Endothelial cell (in vitro differentiated cells): ENCODE results near the gene FBXL19. TPM values are rescaled to one million over a fixed set of nuclear protein-coding genes. Genes with fewer than 3 reads are reported as not detected.

Experiments
- DNase-seq: peaks from one replicate; pipeline ENCODE4 v3.0.0; 2021; ENCODE audit warnings: low spot score
- H3K27ac Mint-ChIP-seq: one replicate; pipeline ENCODE4 v1.8.0; 2021; ENCODE audit warnings: mixed read lengths, inconsistent platforms; ENCODE audit not compliant: unreplicated experiment
- H3K27me3 Mint-ChIP-seq: one replicate; pipeline ENCODE4 v1.8.0; 2021; ENCODE audit warnings: mild to moderate bottlenecking, moderate library complexity, mixed read lengths, inconsistent platforms; ENCODE audit not compliant: unreplicated experiment
- H3K36me3 Mint-ChIP-seq: one replicate; pipeline ENCODE4 v1.8.0; 2021; ENCODE audit warnings: mild to moderate bottlenecking, low read depth, mixed read lengths, inconsistent platforms; ENCODE audit not compliant: unreplicated experiment
- H3K4me1 Mint-ChIP-seq: one replicate; pipeline ENCODE4 v1.8.0; 2021; ENCODE audit warnings: mild to moderate bottlenecking, mixed read lengths, inconsistent platforms; ENCODE audit not compliant: unreplicated experiment
- H3K4me3 Mint-ChIP-seq: one replicate; pipeline ENCODE4 v1.8.0; 2021; ENCODE audit warnings: mild to moderate bottlenecking, mixed read lengths, inconsistent platforms; ENCODE audit not compliant: unreplicated experiment
- H3K9me3 Mint-ChIP-seq: one replicate; pipeline ENCODE4 v1.8.0; 2021; ENCODE audit warnings: mixed read lengths, inconsistent platforms; ENCODE audit not compliant: unreplicated experiment
- CTCF ChIP-seq: fragments of 200-600 bp; sonication (generic); IDR thresholded peaks from one replicate; pipeline ENCODE4 v1.5.0; 2021; ENCODE audit warnings: antibody characterized with exemption; ENCODE audit not compliant: unreplicated experiment
- total RNA-seq: library from RNA; stranded (reverse); fragmentation: NEBNext Ultra II Directional; extraction: Animal tissue kit (Norgen Biotek cat#: 25700); gene quantifications from one replicate; pipeline ENCODE4 v1.2.1, GENCODE V29; 2021; ENCODE audit not compliant: unreplicated experiment

FBXL19 gene
- total RNA-seq, 1 donor from 2014 or later, result 117 TPM

GRCh38 chr16:30992931-30993816, 69.8 kb downstream of the FBXL19 start:
- peaks cover 3% of the 10 kb centered on the region for H3K36me3 Mint-ChIP-seq
- peaks cover 8% of the 10 kb centered on the region for H3K27me3 Mint-ChIP-seq
- no peak for TF ChIP-seq CTCF
- H3K9me3 Mint-ChIP-seq, result no peaks in the 10 kb centered on the region
- DNase-seq, result no peak
- H3K27ac Mint-ChIP-seq, result peak overlapping the region; percentile 63
- H3K4me1 Mint-ChIP-seq, result peaks cover 3% of the 10 kb centered on the region
- no peak overlapping the region for H3K4me3 Mint-ChIP-seq

GRCh38 chr16:30995927-30996323, 72.6 kb downstream of the FBXL19 start:
- no peak for DNase-seq
- peak overlapping the region; percentile 53 for H3K4me3 Mint-ChIP-seq
- no peak overlapping the region for H3K27ac Mint-ChIP-seq
- peaks cover 3% of the 10 kb centered on the region for H3K4me1 Mint-ChIP-seq
- peaks cover 3% of the 10 kb centered on the region for H3K36me3 Mint-ChIP-seq
- TF ChIP-seq CTCF, result no peak
- peaks cover 10% of the 10 kb centered on the region for H3K27me3 Mint-ChIP-seq
- H3K9me3 Mint-ChIP-seq, result no peaks in the 10 kb centered on the region

- peaks cover 3% of the 10 kb centered on the region for H3K36me3 Mint-ChIP-seq
- no peaks in the 10 kb centered on the region for H3K9me3 Mint-ChIP-seq
- no peak for DNase-seq
- H3K4me1 Mint-ChIP-seq, result peaks cover 3% of the 10 kb centered on the region
- peak overlapping the region; percentile 76 for H3K4me3 Mint-ChIP-seq
- H3K27me3 Mint-ChIP-seq, result peaks cover 10% of the 10 kb centered on the region
- no peak overlapping the region for H3K27ac Mint-ChIP-seq
- no peak for TF ChIP-seq CTCF
Observed at GRCh38 chr16:30996324-30996984, 73.1 kb downstream of the FBXL19 start.

- peaks cover 3% of the 10 kb centered on the region for H3K4me1 Mint-ChIP-seq
Observed at GRCh38 chr16:30996985-30997724, 73.8 kb downstream of the FBXL19 start.

More at GRCh38 chr16:30996985-30997724, 73.8 kb downstream of the FBXL19 start:
- H3K27ac Mint-ChIP-seq, result no peak overlapping the region
- peaks cover 8% of the 10 kb centered on the region for H3K27me3 Mint-ChIP-seq
- H3K4me3 Mint-ChIP-seq, result peak overlapping the region; percentile 76
- no peaks in the 10 kb centered on the region for H3K9me3 Mint-ChIP-seq
- H3K36me3 Mint-ChIP-seq, result peaks cover 3% of the 10 kb centered on the region
- peak; percentile 56 for DNase-seq
- TF ChIP-seq CTCF, result no peak
